ENCODE results near the gene FOXO4.

The FOXO4 gene

GRCh38 chrX:71099736-71100135, 4.1 kb downstream of the FOXO4 start:
- no peak for DNase-seq

- no peak for DNase-seq
Measured at GRCh38 chrX:71100581-71101505, 5.2 kb downstream of the FOXO4 start.

DNA sequence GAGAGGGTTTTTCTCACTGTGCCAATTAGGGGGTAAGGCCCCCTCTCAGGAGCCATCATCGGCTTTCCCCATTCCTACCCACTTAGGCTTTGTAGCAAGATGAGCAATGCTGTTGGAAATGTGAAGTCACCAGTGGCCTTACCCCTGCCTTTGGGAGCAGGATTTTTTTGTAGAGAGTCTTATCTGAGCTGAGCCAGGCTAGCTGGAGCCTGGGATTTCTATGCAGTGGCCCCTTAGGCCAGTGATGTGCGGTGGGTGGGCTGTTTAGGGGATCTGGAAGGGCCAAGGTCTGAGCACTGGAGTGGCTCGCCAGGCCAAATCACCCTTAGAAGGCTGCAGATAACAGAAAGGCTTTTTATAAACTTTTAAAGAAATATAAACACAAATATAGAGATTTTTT, 6.6 kb downstream of the FOXO4 start:
- no peak for DNase-seq

GRCh38 chrX:71103110-71103983, 7.7 kb downstream of the FOXO4 start:
- no peak for DNase-seq

DNA sequence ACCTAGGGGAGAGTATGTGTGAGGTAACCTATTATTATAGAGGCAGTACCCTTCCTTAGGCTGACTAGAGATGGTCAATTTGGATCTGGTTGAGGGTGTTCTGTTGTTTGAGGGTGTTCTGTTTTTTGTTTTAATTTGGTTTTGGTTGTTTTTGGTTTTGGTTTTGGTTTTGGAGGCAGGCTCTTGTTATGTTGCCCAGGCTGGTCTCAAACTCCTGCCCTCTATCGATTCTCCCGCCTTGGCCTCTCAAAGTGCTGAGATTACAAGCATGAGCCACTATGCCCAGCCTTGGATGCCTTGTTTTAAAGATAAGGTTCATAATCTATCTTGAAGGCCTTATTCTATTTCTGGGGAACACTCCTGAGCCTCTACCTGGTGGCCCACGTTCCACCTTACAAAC, 10.0 kb downstream of the FOXO4 start:
- DNase-seq = no peak

DNA sequence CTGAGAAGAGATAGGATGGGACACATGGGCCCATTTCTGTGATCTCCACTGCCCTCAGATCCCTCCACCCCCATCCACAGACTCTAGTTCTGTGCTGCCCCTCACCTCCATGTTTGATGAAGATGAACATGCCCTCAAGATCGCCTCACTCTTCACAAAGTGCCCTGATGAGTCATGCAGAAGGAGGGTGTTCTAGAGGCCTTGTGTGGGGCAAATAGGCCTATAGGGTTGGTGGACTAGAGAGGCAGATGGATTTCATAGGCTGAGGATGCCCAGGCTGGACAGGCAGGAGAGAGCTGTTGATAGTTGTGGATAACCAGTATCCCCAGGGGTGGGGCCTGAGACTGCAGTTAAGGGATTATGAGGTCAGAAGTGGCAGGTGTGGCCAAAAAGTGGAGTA, 10.8 kb downstream of the FOXO4 start, which contains the start of gene CXorf65:
CXorf65 (minus strand) TSS at position 314 of the 400 bp plus-strand sequence; CDS start at position 130, 184 bp downstream.
- DNase-seq = no peak

DNA sequence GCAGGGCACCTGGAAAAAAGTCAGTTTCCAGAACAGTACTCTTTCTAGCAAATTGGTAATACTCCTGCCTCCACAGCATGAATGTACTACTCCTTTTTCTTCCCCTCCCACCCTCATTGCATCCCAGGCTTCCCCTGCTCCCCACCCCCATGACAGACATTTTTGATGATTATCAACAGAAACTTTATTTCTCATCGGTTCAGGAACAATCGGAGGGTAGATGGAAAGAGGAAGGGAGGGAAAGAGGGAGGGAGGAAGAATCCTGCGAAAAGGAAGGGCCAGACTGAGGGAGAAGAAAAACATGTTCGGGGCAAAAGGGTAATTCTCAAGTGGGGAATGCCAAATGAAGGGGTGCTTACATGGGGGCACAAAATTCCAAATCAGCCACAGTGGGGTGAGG, 11.6 kb downstream of the FOXO4 start:
- no peak for DNase-seq

GRCh38 chrX:71107762-71108360, 12.2 kb downstream of the FOXO4 start:
- no peak for DNase-seq

DNA sequence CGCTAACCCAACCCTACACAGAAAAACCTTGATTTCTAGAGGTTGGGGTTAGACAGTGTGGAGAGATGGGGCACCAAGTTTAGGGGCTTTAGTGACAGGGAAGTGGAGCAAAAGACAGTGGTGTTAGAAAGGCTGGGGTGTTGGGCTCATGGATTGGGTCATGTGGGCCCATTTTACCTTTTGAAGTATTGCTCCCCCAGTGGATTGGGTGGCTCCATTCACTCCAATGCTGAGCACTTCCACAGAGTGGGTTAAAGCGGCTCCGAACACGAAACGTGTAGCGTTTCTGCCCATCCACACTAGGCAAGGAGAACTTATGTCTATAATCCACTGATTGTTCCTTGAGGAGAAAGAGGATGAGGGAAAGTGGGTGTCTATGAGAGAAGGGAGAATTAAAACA, 13.4 kb downstream of the FOXO4 start:
- DNase-seq = no peak

DNA sequence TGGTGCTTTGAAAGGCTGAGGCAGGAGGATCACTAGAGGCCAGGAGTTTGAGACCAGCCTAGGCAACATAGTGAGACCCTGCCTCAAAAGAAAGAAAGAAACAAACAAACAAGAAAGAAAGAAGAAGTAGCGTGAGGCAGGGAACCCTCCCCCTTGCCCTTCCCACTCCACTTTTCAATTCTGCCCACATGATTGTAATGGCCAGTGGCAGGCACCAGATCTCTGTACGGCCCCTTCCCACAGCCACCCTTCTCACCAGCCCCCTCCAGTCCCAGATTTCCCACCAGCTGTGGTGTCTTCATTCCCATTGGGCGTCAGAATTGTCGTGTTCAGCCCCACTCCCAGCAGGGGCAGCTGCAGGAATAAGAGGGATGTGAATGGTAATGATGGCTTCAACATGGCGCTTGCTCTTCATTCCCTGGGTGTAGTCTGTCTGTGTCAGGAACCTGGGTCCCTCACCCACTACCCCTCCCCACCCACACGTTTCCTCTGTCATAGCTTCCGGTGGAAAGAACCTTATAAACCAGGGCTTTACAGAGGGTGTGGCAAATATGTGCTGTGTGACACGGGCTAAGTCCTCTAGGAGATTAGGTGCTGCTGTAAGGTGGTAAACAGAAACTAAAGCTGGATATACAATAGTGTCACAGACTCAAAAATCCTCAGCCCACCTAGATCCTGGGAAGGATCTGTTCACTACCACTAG, 15.6 kb downstream of the FOXO4 start, which contains the start of gene IL2RG:
IL2RG (minus strand) TSS at position 437 of the 703 bp plus-strand sequence; CDS start at position 399, 38 bp downstream.
- DNase-seq = no peak

DNA sequence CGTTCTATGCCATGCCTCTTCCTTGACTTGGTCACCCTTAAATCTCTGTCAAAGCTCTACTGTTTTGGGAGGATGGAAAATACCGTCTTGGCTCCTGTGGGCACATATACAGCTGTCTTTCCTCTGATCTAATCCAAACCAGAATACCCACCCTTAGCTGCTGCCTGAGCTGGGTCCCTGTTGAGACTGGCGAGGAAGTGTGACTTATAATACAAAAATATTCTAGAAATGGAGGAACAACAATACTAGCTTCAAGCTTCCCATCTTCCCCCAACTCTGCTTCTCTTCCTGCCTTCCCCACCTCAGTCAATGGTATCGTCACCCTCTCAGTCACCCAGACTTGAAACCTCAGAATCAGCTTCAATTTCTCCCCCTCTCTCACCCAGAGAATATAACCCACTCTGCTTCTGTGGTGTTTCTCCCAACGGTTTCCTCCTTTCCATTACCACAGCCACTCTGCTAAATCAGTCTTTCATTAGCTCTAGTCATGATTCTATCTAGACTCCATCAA, 16.3 kb downstream of the FOXO4 start:
- no peak for DNase-seq

GRCh38 chrX:71117358-71117757, 21.7 kb downstream of the FOXO4 start:
- no peak for DNase-seq

DNA sequence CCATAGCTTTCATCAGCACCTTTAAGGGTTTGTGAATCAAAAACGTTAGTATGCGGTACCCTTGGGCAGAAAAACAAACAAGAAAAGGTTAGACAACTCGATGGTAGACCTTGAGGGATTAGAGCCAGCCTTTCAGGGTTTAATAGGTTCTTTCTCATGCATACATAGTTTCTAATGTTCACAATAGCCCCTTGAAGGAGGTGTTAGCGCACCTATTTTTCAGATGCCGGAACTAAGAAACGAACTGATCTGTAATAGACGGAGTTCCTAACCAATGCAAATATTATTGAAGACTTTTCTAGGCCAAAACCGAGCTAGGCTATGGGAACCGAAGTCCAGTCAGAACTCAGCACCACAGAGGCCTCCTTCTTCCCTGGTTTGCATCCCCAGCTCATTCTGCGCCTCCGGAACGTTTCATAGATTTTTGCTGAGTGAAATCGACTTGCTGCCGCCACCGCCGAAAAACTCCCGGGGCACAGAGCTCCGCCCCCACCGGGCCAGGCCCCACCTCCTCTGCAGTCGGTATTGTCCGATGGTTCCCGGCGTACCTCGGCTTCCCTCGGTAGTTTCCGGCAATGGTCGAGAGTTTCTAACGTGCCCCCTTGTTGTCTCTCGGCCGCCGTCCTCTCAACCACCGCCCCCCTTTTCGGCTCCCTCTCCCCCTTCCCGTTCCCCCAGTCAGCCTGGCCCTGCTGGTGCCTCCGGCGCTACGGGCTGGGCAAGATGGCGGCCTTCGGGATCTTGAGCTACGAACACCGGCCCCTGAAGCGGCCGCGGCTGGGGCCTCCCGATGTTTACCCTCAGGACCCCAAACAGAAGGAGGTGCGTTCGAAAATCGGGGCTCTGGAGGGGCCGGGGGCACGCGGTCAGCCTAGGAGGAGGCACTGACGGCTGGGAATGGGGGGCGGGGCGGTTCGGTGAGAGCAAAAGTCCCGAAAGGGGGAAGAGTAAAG, 22.7 kb downstream of the FOXO4 start, which contains the start of gene MED12:
MED12 (plus strand) TSS at position 565 of the 953 bp plus-strand sequence; CDS start at position 724, 159 bp downstream.
- DNase-seq = peak; percentile 54

DNA sequence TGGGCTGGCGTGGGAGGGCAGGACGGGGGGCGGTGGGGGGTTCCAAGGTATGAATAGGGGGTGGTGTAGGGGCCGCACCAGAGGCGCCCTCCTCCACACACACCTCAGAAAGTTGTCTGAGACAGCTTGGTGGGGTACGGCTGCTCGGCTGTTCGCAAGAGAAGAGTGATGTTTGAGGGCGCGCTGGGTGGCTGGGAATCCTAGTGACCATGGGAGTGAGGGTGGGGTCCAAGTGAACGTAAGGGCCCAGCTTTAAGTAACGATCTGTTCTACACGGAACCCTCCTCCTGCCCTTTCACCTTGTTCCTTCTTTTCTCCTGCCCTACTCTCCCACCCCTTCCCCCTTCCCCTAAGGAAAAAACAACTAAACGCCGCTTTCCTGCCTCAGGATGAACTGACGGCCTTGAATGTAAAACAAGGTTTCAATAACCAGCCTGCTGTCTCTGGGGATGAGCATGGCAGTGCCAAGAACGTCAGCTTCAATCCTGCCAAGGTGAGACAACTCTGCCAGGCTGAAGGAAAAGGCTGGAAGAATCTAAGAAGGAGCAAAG, 23.4 kb downstream of the FOXO4 start:
- no peak for DNase-seq

DNA sequence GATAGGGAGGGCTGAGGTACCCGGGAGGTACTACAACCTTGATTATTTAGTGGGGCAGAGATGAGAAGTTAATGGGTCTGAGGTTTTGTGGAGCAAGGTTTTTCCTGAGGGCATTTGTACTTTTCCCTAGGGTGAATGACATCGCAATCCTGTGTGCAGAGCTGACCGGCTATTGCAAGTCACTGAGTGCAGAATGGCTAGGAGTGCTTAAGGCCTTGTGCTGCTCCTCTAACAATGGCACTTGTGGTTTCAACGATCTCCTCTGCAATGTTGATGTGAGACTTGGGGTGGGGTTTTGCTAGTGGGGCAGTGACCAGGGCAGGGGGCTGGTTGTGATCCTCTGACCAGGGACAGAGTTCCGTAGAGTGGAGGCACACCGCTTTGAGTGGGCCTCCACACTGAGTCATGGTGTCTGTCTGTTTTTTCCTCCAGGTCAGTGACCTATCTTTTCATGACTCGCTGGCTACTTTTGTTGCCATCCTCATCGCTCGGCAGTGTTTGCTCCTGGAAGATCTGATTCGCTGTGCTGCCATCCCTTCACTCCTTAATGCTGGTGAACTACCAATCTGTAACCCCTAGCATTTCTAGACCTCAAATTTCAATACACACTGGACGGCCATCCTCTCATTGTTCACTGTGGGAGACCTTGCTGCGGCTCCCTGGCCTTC, 32.6 kb downstream of the FOXO4 start:
- no peak for DNase-seq

DNA sequence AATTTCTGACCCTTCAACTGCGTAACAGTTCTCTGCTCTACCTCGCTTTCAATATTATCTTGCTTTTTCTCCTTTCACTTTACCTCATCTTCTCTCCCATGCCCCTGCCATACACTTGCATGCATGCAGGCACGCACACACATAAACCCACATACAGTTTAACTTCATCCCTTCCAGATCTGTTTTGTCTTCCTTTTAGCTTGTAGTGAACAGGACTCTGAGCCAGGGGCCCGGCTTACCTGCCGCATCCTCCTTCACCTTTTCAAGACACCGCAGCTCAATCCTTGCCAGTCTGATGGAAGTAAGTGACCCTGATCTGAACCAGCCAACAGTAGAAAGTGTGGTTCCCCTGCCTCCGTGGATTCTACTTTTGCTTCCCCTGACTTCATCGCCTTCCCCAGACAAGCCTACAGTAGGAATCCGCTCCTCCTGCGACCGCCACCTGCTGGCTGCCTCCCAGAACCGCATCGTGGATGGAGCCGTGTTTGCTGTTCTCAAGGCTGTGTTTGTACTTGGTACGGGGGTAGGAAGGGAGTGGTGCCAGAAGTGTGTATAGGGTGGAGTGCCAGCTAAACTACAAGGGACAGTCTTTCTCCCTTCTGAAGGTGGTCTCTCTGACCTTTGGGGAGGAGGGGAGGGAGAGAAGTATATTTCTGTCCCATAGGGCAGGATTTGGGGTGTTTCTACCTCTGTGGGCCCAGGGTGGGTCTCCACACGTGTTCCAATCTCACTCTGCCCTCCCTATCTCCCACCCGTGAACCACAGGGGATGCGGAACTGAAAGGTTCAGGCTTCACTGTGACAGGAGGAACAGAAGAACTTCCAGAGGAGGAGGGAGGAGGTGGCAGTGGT, 33.5 kb downstream of the FOXO4 start:
- no peak for DNase-seq

GRCh38 chrX:71131510-71131909, 35.9 kb downstream of the FOXO4 start:
- no peak for DNase-seq

GRCh38 chrX:71140440-71140839, 44.8 kb downstream of the FOXO4 start:
- no peak for DNase-seq

- DNase-seq = no peak
Measured at GRCh38 chrX:71143508-71143907, 47.9 kb downstream of the FOXO4 start.

Measured in DMS79 treated with DMSO at 0.1 percent for 48 hours (cell line).